Measurements from ENCODE around the gene DHRS7C. TPM values are rescaled to one million over a fixed set of nuclear protein-coding genes. Genes with fewer than 3 reads are reported as not detected.
A peak's percentile ranks its signal among the peaks of the same experiment; 100 is the strongest.

Gene DHRS7C
- total RNA-seq, 2 donors from 2014 or later: not detected

- TF ChIP-seq CTCF (IDR thresholded peaks at IDR 0.05): no peak
- no peak for TF ChIP-seq POLR2AphosphoS5 (IDR thresholded peaks at IDR 0.05)
- TF ChIP-seq POLR2A (IDR thresholded peaks at IDR 0.05): no peak
- no peaks in the 10 kb centered on the region for H3K9me3 ChIP-seq
- no peaks in the 10 kb centered on the region for H3K27me3 ChIP-seq (replicated peaks; ENCODE audit: insufficient read depth)
- H3K4me1 ChIP-seq (replicated peaks): no peaks in the 10 kb centered on the region
- intact Hi-C loops (cut with DNase I): no loop called here
- no peak overlapping the region for H3K4me3 ChIP-seq
- H3K27ac ChIP-seq: no peak overlapping the region
- no peak for DNase-seq (ENCODE audit: low spot score)
- H3K36me3 ChIP-seq: no peaks in the 10 kb centered on the region
- WGBS: 51% methylated on average over 4 of the region's 4 CpGs
These were observed 32.7 kb upstream of the DHRS7C start for GRCh38 chr17:9824094-9824493.

- H3K4me3 ChIP-seq: no peak within 1 kb of the TSS
- DNase-seq (ENCODE audit: low spot score): no peak
- no peak within 1 kb of the TSS for H3K27ac ChIP-seq
- H3K27me3 ChIP-seq (replicated peaks; ENCODE audit: insufficient read depth): no peaks in the 10 kb centered on the region
- no peaks in the 10 kb centered on the region for H3K9me3 ChIP-seq
- TF ChIP-seq CTCF (IDR thresholded peaks at IDR 0.05) (no peak), POLR2A (IDR thresholded peaks at IDR 0.05) (no peak), POLR2AphosphoS5 (IDR thresholded peaks at IDR 0.05) (no peak)
- H3K36me3 ChIP-seq: no peaks in the 10 kb centered on the region
- 64% methylated on average over 15 of the region's 15 CpGs for WGBS
- no peaks in the 10 kb centered on the region for H3K4me1 ChIP-seq (replicated peaks)
- intact Hi-C loops (cut with DNase I): no loop called here
These were observed 30.5 kb upstream of the DHRS7C start, which contains the start of gene GSG1L2 for GRCh38 chr17:9821921-9822320. TSS of gene GSG1L2 (minus strand) at chr17:9822079. CDS start at chr17:9822071, 8 bp downstream.

- H3K27ac ChIP-seq: no peak overlapping the region
These were observed 29.1 kb upstream of the DHRS7C start for GRCh38 chr17:9820448-9820847.

GRCh38 chr17:9818760-9819159, 27.4 kb upstream of the DHRS7C start:
- no peak for DNase-seq (ENCODE audit: low spot score)
- H3K9me3 ChIP-seq: no peaks in the 10 kb centered on the region
- no peaks in the 10 kb centered on the region for H3K27me3 ChIP-seq (replicated peaks; ENCODE audit: insufficient read depth)
- no peaks in the 10 kb centered on the region for H3K4me1 ChIP-seq (replicated peaks)
- WGBS: 81% methylated on average over 4 of the region's 4 CpGs
- intact Hi-C loops (cut with DNase I): no loop called here
- no peak for TF ChIP-seq POLR2AphosphoS5 (IDR thresholded peaks at IDR 0.05)
- H3K4me3 ChIP-seq: no peak overlapping the region
- H3K36me3 ChIP-seq: no peaks in the 10 kb centered on the region
- no peak overlapping the region for H3K27ac ChIP-seq

More at GRCh38 chr17:9820448-9820847, 29.1 kb upstream of the DHRS7C start:
- Histone ChIP-seq H3K4me3 (no peak overlapping the region), H3K9me3 (no peaks in the 10 kb centered on the region), H3K36me3 (no peaks in the 10 kb centered on the region), H3K4me1 (replicated peaks) (no peaks in the 10 kb centered on the region), H3K27me3 (replicated peaks; ENCODE audit: insufficient read depth) (no peaks in the 10 kb centered on the region)
- no peak for DNase-seq (ENCODE audit: low spot score)
- WGBS: 94% methylated on average over 3 of the region's 3 CpGs
- TF ChIP-seq POLR2A (IDR thresholded peaks at IDR 0.05): no peak
- no peak for TF ChIP-seq POLR2AphosphoS5 (IDR thresholded peaks at IDR 0.05)
- TF ChIP-seq CTCF (IDR thresholded peaks at IDR 0.05): no peak
- intact Hi-C loops (cut with DNase I): no loop called here

GRCh38 chr17:9817086-9817485, 25.7 kb upstream of the DHRS7C start:
- intact Hi-C loops (cut with DNase I): no loop called here
- 32% methylated on average over 8 of the region's 8 CpGs for WGBS
- H3K4me3 ChIP-seq: no peak overlapping the region
- H3K27me3 ChIP-seq (replicated peaks; ENCODE audit: insufficient read depth): no peaks in the 10 kb centered on the region
- no peaks in the 10 kb centered on the region for H3K4me1 ChIP-seq (replicated peaks)
- H3K9me3 ChIP-seq: no peaks in the 10 kb centered on the region
- no peak for TF ChIP-seq POLR2AphosphoS5 (IDR thresholded peaks at IDR 0.05)
- no peak for TF ChIP-seq POLR2A (IDR thresholded peaks at IDR 0.05)
- no peak for TF ChIP-seq CTCF (IDR thresholded peaks at IDR 0.05)
- H3K27ac ChIP-seq: no peak overlapping the region
- no peaks in the 10 kb centered on the region for H3K36me3 ChIP-seq
- DNase-seq (ENCODE audit: low spot score): peak; percentile 57

Data from prostate gland (tissue), 2 donors.